Fibroblast of skin of abdomen (primary cell): ENCODE measurements around the gene SNX20.

Source experiments
- DNase-seq: peaks from one replicate; pipeline ENCODE4 v3.0.0-alpha.2; 2013

The SNX20 gene

GRCh38 chr16:50657241-50657640 lies 23.9 kb downstream of the SNX20 start:
- DNase-seq: no peak

DNA sequence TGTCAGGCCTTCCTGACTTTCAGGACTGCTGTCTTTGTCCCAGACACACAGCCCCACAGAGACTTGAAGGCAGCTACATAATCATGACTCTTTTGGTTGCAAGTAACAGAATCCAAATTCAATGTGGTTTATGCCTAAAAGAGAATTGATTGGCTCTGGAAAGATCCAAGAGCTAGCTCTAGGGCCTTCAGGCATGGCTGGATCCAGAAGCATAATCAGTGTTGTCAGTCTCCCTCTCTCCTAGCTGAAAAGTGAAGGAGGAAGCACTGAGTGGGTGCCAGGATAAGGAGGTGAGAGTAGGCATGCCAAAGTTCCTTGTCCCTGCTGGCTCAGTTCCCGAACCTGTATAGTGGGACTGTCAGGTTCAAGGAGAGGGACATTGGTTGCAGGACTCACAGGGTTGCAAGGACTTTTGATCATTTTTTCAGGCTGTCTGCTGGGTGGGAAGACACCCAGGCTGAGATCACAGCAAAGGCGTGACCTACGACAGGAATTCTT lies 25.5 kb downstream of the SNX20 start:
- no peak for DNase-seq

DNA sequence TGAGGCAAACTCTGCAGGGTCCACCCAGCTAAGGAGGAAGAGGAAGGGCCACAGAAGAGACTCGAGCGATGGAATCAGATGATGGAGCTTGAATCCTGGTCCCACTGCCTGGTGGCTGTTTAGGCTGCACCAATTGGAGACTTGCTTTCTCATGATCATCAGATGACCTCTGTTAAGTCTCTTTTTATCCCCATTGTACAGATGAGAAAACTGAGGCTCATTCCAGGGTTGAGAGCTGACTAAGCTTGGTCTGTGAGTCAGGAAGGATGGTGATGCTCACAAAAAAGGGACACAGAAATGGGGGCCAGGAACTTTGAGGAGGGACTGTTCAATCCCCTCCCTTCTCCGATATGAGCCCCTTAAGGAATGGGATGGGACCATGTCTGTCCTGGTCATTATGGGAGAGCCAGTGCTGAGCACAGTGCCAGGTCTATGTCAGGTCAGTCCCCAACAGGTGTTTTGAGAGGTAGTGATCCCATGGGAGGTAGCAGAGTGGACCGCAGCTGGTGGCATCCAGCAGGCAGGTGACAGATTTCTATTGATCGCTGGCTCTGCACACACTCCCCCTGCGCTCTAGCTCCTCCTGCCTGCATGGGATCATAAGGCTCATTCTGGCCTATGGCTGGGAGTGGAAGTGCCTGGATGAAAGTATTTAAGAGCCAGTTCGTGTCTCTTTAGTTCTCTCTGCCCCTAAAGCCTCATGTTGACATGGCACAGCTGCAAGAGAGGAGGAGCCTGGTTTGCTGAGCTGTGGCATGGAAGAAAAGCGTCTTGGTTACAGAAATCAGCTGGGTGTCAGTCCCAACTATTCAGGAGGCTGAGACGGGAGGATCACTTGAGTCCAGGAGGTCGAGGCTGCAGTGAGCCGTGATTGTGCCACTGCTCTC lies 27.2 kb downstream of the SNX20 start:
- no peak for DNase-seq

DNA sequence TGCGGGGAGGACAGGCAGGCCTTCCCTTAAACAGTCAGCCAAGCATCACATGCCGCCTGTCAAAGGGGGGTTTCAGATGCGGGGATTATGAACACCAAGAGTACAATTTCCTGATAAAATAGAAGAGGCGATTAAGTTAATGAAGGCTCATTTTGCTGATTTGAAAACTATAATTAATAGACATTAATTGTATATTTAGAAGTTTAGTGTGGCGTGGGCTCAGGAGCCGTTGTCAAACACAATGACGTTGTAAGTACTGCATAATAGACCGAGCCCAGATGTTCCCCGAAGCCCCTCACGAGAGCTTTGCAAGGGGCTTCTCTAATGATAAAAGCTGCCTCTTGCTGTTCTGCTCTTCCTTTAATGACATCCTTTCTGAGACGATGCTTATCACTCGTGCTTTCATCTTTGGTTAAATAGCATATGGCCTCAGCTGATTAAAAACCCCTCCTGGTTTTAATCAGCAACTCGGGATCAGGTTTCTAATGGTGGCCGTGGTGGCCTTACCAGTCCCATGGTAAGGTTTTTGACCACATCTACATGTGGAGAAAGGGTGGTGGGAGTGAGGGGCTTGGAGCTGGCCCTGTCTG lies 28.2 kb downstream of the SNX20 start:
- no peak for DNase-seq

DNA sequence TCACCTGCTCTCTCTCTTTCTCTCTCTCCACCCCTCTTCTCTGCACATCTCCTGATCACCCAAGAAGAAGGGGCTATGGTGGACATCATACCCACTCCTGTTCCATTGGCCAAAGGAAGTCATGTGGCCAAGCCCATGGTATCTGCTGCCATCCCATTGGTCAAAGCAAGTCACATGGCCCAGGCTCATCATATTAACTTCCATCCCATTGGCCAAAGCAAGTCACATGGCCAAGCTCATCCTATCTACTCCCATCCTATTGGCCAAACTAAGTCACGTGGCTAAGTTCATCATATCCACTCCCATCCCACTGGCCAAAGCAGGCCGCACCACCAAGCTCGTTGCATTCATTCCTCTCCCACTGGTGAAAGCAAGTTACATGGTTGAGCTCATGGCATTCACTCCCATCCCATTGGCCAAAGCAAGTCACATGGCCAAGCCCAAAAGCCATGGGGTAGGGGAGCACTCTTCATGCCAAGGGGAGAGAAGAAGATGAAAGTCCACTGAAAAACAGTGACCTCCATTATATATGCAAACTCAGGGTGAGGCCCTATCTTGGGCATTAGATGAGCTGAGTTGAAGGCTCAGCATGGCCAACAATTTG lies 29.2 kb downstream of the SNX20 start:
- no peak for DNase-seq

GRCh38 chr16:50646345-50646744 lies 34.8 kb downstream of the SNX20 start:
- DNase-seq: no peak

- no peak for DNase-seq
Observed at GRCh38 chr16:50645563-50646220, 35.4 kb downstream of the SNX20 start.

GRCh38 chr16:50644729-50645128 lies 36.4 kb downstream of the SNX20 start:
- peak; percentile 43 for DNase-seq

DNA sequence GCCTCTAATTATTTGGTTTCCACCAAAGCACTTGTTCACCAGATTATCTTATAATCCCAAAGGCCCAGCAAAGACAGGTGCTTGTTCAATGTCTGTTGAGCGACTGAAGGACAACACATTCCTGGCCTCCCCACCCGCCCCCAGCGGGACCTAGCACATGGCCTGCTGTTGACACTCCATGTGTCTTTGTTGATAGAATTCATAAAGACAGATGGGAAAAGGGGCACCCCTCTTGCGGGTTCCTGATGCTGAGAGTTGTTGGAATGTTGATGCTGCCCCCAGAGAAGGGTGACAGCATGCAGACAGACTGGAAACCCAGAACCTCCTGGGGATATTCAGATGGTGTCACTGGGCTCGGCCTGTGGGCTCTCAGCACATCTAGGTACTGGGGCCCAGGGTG lies 36.9 kb downstream of the SNX20 start:
- no peak for DNase-seq

DNA sequence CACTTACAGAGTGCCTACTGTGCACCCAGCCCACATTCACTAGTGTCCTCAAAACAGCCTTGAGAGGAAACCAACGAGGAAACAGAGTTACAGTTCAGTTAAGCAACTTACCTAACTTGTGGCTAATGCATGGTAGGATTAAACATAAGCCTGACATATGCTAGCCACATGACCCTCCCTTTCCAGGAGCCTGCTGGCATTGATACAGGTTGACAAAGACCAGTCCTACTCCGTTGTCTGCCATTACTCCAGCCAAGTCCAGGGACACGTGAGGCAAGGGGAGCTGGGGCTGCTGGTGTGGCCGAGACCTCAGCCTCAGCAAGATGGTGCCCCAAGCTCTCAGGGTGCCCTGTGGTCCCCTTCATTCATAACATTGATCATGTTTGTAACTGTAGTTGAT lies 37.9 kb downstream of the SNX20 start:
- DNase-seq: no peak

DNA sequence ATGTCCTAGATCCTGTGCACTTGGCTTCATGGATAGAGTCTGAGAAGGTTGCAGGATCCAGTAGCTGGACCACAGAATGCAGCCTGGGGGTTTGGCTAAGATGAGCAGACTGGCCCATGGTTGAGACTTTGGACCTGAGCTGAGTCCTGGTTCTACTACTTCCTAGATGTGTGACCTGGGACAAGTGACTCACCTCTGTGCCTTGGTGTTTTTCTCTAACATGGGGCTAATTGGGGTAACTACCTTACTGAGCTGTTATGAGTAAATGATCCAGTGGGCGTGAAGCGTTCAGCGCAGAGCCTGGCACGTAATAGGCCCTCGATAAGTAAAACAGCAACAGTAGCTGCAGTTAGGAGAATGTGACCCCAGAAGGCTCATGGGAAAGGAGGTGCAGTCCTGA lies 38.8 kb downstream of the SNX20 start:
- no peak for DNase-seq

- DNase-seq: no peak
Observed at GRCh38 chr16:50641818-50642187, 39.3 kb downstream of the SNX20 start.

GRCh38 chr16:50640919-50641817 lies 39.9 kb downstream of the SNX20 start:
- DNase-seq: no peak

GRCh38 chr16:50640391-50640790 lies 40.7 kb downstream of the SNX20 start:
- peak; percentile 41 for DNase-seq

- no peak for DNase-seq
Observed at GRCh38 chr16:50638816-50639670, 42.1 kb downstream of the SNX20 start.

GRCh38 chr16:50637716-50638602 lies 43.2 kb downstream of the SNX20 start:
- no peak for DNase-seq

GRCh38 chr16:50636753-50637374 lies 44.2 kb downstream of the SNX20 start:
- DNase-seq: no peak

GRCh38 chr16:50635505-50636392 lies 45.4 kb downstream of the SNX20 start:
- DNase-seq: no peak
